AG09319 (cell line): ENCODE data around the gene ADSS2.

Experiments used
- DNase-seq: peaks from one replicate; pipeline ENCODE4 v3.0.0-alpha.2; 2010; ENCODE audit warnings: low read depth; ENCODE audit errors: extremely low read depth
- TF ChIP-seq, protein P1 (sequence below): IDR thresholded peaks from 2 replicates; pipeline ENCODE4 v1.5.1; 2011; ENCODE audit warnings: low read depth, mild to moderate bottlenecking, inconsistent platforms, low read length, moderate library complexity

ADSS2 gene

DNA sequence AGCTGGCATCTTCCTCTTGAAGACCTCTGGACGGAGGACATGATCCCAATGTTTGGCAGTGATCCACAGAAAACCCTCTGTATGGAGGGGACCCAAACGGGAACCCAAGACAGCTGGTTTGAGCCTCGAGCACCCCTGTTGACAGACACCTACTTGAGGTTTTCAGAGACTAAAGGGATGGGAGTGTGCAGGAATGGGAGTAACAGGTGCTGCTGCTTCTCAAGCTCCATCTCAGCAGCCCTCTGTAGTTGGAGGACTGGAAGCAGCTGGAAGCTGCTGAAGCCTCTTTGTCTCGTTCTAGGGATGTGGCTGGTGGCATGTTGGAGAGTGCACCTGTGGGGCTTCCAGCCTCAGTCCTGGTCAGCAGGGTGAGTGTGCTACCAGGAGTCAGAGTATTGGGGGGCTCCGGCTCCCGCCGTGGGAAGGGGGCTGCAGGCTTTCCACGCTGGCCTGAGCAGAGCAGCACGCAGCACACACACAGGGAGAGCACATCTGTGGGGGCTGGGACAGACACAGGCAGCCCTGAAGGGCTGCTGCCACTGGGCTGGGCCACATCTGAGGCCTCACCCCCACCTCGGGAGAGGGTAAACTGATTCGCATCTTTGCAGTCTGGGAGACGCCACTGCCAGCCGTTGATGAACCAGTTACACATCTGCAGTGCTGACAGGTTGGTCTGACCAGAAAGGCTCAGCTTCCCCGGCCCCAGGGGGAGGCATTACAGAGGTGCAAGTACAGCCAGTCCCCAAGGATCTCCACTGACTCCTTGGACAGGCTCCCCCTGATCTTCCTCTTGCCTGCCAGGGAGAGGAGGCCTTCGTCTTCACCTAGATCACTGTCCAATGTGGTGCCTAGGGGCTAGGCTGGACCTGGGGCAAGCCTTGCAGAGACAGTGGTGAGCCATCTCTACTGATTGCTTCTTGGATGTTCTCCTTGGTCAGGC, 56.6 kb downstream of the ADSS2 start:
- DNase-seq: no peak
- TF ChIP-seq, protein P1, sequence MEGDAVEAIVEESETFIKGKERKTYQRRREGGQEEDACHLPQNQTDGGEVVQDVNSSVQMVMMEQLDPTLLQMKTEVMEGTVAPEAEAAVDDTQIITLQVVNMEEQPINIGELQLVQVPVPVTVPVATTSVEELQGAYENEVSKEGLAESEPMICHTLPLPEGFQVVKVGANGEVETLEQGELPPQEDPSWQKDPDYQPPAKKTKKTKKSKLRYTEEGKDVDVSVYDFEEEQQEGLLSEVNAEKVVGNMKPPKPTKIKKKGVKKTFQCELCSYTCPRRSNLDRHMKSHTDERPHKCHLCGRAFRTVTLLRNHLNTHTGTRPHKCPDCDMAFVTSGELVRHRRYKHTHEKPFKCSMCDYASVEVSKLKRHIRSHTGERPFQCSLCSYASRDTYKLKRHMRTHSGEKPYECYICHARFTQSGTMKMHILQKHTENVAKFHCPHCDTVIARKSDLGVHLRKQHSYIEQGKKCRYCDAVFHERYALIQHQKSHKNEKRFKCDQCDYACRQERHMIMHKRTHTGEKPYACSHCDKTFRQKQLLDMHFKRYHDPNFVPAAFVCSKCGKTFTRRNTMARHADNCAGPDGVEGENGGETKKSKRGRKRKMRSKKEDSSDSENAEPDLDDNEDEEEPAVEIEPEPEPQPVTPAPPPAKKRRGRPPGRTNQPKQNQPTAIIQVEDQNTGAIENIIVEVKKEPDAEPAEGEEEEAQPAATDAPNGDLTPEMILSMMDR: no peak

DNA sequence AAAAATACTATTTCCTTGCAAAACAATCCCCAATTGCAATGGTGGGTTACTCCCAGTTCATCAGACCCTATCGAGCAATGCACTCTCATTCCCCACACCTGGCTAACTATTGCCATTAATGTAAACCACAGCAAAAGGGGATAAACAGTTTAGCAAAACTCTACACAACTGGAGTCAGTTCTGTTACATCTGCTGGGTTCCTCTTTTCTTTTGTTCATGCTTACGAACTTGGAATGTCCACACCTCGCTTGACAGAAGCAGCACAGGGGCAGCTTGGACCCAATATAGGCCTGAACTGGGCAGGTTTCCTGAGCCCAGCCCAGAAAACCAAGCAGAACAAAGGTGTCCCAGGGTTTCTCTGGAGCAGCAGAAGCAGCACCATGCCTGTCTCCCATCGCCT, 57.4 kb downstream of the ADSS2 start:
- TF ChIP-seq, protein P1: no peak
- no peak for DNase-seq

DNA sequence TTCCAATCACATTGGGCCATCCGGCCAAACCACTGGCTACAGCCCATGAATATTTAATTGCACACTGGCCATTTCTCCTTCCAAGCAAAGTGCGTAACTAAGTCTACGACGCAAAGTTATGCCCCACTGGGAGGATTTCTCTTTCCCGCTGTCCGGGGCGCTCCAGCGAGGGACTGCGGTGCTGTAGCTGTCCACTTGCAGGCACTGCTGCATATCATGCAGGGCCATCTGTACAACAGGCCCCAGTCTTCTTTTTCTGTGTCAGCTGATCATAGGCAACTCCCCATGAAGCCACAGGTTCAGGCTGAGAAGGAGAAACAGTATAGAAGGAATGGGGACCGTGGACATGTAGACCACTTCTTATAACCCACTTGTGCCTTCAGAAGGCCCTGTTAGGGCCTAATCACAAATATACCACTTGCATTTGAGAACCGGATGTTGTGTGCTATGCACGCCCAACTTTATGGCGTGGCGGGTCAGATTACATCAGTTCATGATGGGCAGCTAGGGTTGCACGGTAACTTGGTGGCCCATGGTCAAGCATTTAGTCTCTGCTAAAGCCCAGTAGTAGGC, 58.0 kb downstream of the ADSS2 start:
- TF ChIP-seq, protein P1: no peak
- no peak for DNase-seq

DNA sequence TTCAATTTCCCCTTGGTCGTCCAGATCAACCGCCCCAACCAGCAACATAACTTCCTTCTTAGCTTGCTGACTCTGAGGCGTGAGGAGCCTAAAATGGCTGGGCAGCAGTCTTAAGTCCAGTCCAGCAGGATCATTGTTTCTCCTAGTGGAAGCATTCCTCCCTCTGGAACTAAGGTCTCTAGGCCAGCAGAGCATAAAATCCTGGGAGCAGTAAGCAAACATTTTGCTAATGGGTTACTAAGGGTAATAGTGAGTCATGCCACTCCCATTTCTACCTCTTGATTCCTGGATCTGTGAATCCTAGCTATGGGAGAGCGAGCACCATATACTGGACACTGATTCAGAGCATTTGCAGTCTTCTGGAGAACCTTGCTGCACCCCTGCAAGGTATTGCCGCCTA, 59.9 kb downstream of the ADSS2 start:
- DNase-seq: no peak
- TF ChIP-seq, protein P1: no peak

DNA sequence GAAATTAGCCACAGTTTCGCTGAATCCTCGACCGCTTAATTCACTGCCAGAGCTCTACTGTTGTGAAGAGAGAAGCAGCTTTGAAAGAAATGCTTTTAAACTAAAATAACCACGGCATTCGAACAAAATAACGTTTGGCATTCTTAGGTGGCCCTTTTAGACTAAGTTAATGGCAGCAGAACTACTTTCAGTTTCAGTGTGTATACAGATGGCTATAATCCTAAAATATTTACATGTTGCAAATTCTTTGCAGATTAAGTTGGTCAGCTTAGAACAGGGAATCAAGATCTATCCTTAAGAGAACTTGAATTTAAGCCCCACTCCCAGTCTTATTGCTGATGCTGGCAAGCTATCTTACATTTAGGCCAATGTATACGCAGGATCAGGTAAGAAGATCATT, 62.7 kb downstream of the ADSS2 start:
- no peak for DNase-seq
- TF ChIP-seq, protein P1: no peak

DNA sequence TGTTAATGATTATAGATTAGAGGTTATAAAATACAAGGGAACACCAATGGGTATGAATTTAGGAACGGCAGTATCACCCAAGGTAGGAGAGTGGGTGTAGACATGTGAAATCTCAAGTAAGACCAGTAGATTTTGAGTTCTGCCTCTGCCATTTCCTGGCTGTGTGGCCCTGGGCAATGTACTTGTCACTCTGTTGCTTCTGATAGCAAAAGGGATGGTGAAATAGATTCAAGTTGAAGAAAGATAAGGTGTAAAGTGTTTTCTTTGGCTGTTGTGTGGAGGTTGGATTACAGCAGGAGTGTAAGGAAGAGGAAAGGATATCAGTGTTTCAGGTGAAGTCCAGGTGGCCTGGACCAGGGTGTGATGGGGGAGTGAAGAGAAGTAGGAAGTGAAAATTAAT, 64.3 kb downstream of the ADSS2 start:
- TF ChIP-seq, protein P1: no peak
- no peak for DNase-seq

DNA sequence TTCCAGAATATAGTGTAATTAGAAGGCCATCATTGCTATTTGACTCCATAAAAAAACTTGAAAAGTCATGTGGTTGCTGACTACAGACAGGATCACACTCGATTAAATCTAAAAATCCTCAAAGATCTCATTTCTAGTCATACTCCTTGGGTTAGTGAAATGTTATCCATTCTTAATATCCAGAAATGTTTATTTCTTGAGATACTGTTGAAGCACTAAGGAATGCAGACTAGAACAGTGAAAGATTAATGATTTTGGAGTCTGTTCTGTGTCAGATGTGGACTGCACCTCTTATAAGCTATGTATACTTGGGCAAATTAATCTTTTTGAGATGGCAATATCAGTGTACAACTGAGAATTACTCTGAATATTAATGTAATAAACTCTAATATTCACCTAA, 65.1 kb downstream of the ADSS2 start:
- no peak for DNase-seq
- TF ChIP-seq, protein P1: no peak
